RWPE2 (cell line): ENCODE results near the gene CEP128.
A peak's percentile ranks its signal among the peaks of the same experiment; 100 is the strongest.

ENCODE experiments used
- ATAC-seq: fragments of 200-7000 bp; cut with Tn5 transposase; 3 replicates; pipeline ENCODE4 v1.9.1; 2021; ENCODE audit warnings: low read depth
- DNase-seq: peaks from one replicate; pipeline ENCODE4 v3.0.0-alpha.2; 2020; ENCODE audit warnings: low spot score
- H3K27ac ChIP-seq: fragments of 450-650 bp; 2 replicates; pipeline ENCODE4 v1.5.1; 2017; ENCODE audit warnings: mild to moderate bottlenecking; ENCODE audit not compliant: poor library complexity, severe bottlenecking
- H3K27me3 ChIP-seq: fragments of 250-450 bp; sonication (Bioruptor Pico); 2 replicates; pipeline ENCODE4 v1.5.1; 2021; ENCODE audit warnings: mild to moderate bottlenecking, moderate library complexity; ENCODE audit not compliant: insufficient read depth, poor library complexity, severe bottlenecking
- H3K36me3 ChIP-seq: fragments of 250-450 bp; sonication (Bioruptor Pico); 2 replicates; pipeline ENCODE4 v1.5.1; 2020; ENCODE audit warnings: low read depth, mild to moderate bottlenecking, moderate library complexity
- H3K4me1 ChIP-seq: fragments of 250-450 bp; sonication (Bioruptor Pico); 2 replicates; pipeline ENCODE4 v1.5.1; 2021; ENCODE audit warnings: mild to moderate bottlenecking, moderate library complexity; ENCODE audit not compliant: insufficient read depth, poor library complexity, severe bottlenecking
- H3K4me3 ChIP-seq: fragments of 250-450 bp; sonication (Bioruptor Pico); 2 replicates; pipeline ENCODE4 v1.5.1; 2021; ENCODE audit warnings: mild to moderate bottlenecking, moderate library complexity; ENCODE audit not compliant: severe bottlenecking
- H3K9me3 ChIP-seq: fragments of 250-450 bp; sonication (Bioruptor Pico); 2 replicates; pipeline ENCODE4 v1.5.1; 2021; ENCODE audit warnings: mild to moderate bottlenecking, moderate library complexity; ENCODE audit not compliant: severe bottlenecking
- TF ChIP-seq, protein P1 (sequence below): fragments of 450-650 bp; IDR thresholded peaks from one replicate; pipeline ENCODE4 v1.5.1; 2017; ENCODE audit warnings: mild to moderate bottlenecking, moderate library complexity; ENCODE audit not compliant: poor library complexity, severe bottlenecking

The CEP128 gene

DNA sequence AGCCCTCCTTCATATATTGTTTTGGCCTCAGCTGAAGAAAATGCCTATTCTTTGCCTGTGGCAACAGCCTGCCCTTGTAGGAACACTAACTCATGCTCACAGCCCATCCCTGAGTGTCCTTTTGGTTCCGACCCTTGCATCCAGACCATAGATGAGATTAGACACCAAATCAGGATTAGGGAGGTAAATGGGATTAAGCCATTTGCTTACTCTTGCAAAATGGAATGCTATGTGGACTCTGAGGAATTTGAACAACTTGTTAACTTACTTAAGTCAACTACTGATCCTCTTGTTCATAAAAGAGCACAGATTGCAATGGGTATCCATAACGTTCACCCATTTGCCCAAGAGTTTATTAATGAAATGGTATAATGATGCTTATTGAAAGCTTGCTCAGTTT, 41.2 kb upstream of the CEP128 start:
- H3K4me1 ChIP-seq: no peaks in the 10 kb centered on the region
- H3K27me3 ChIP-seq: peaks cover 14% of the 10 kb centered on the region

DNA sequence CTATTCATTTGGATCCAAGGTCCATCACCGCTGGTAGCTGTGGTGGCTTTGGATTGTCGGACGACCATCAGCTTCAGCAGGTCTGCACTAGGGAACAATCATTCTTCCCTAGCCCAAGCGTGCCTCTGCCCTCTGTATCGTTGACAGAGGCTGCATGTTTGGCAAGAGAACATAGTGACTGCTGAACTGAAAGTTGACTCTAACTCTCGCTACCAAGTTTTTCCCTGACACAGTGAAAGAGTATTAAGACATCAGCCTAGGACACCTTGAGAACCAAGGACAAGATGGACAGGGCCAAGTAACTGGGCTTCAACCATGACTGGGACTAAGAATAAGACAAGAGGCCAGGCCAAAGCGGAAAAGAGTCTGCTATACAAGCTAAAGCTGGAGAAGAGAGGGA, 40.1 kb upstream of the CEP128 start:
- H3K27ac ChIP-seq: no peak overlapping the region
- no peak for ATAC-seq
- TF ChIP-seq, protein P1, sequence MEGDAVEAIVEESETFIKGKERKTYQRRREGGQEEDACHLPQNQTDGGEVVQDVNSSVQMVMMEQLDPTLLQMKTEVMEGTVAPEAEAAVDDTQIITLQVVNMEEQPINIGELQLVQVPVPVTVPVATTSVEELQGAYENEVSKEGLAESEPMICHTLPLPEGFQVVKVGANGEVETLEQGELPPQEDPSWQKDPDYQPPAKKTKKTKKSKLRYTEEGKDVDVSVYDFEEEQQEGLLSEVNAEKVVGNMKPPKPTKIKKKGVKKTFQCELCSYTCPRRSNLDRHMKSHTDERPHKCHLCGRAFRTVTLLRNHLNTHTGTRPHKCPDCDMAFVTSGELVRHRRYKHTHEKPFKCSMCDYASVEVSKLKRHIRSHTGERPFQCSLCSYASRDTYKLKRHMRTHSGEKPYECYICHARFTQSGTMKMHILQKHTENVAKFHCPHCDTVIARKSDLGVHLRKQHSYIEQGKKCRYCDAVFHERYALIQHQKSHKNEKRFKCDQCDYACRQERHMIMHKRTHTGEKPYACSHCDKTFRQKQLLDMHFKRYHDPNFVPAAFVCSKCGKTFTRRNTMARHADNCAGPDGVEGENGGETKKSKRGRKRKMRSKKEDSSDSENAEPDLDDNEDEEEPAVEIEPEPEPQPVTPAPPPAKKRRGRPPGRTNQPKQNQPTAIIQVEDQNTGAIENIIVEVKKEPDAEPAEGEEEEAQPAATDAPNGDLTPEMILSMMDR: no peak
- H3K4me3 ChIP-seq: no peak overlapping the region
- DNase-seq: no peak
- H3K36me3 ChIP-seq: no peaks in the 10 kb centered on the region
- no peaks in the 10 kb centered on the region for H3K4me1 ChIP-seq
- H3K9me3 ChIP-seq: no peaks in the 10 kb centered on the region
- H3K27me3 ChIP-seq: peaks cover 14% of the 10 kb centered on the region

More for the DNA sequence above, 41.2 kb upstream of the CEP128 start:
- TF ChIP-seq, protein P1: no peak
- DNase-seq (no peak), ATAC-seq (no peak)
- Histone ChIP-seq H3K36me3 (no peaks in the 10 kb centered on the region), H3K9me3 (no peaks in the 10 kb centered on the region), H3K27ac (no peak overlapping the region), H3K4me3 (no peak overlapping the region)

DNA sequence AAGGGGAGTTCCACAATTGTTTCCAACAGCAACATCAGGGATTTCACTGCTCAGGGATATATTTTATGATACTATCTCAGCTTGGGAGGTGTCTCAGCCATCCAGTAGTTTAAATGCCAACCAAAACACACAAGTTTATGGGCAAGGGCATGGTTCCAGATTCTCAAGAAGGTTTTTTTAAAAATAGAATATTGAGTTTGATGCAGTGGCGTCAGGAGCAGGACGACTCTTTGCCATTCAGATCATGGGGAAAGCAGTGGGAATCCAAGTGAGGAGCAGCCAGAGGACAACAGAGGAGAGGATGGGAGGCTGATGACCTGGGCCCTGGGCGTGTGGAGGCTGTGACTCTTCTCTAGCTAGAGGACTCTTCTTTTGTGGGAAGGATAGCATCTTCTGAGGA, 39.6 kb upstream of the CEP128 start:
- H3K9me3 ChIP-seq: no peaks in the 10 kb centered on the region
- no peak for ATAC-seq
- H3K27ac ChIP-seq: no peak overlapping the region

DNA sequence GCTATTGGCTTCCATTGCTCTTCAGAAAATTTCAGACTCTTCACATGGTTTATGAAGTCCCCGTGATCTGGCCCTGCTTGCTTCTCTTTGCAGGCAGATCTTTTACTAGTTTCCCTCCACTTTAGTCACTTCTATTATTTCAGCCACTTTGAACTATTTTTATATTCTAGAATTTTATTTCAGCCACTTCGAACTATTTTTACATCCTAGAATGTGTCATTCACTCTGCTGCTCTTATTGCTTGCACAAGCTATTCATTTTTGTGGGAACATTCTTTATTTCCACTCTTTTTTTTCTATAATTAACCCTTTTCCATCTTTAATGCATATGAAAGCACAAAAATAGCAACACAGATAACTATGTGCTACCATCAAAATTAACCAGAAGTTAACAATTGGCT, 38.4 kb upstream of the CEP128 start:
- DNase-seq (no peak), ATAC-seq (no peak)
- H3K36me3 ChIP-seq: no peaks in the 10 kb centered on the region
- H3K27ac ChIP-seq: no peak overlapping the region
- H3K4me1 ChIP-seq: no peaks in the 10 kb centered on the region
- H3K27me3 ChIP-seq: peaks cover 17% of the 10 kb centered on the region
- H3K4me3 ChIP-seq: no peak overlapping the region
- no peaks in the 10 kb centered on the region for H3K9me3 ChIP-seq
- TF ChIP-seq, protein P1: no peak

More for the DNA sequence above, 39.6 kb upstream of the CEP128 start:
- TF ChIP-seq, protein P1: no peak
- no peaks in the 10 kb centered on the region for H3K4me1 ChIP-seq
- no peak for DNase-seq
- H3K36me3 ChIP-seq: no peaks in the 10 kb centered on the region
- H3K4me3 ChIP-seq: no peak overlapping the region
- H3K27me3 ChIP-seq: peaks cover 14% of the 10 kb centered on the region

DNA sequence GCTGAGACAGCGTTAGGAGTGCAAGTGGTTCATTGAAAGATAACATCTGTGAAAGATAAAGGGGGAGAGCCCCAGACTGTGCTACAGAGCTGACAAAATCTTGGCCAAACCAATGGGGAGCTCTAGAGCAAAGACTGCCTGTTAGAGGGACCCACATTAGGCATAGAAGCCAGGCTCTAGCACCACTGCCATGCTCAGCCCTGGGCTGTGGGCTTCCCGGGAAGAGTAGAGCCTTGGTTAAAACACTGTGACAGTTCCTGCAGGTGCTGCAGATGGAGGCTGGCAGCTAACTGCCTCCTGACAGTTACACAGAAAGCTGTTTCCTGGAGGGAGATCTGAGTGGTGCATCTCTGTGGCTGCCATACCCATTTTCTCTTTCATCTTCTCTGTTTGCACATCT, 36.9 kb upstream of the CEP128 start:
- Histone ChIP-seq H3K4me3 (no peak overlapping the region), H3K27ac (no peak overlapping the region), H3K4me1 (no peaks in the 10 kb centered on the region), H3K36me3 (no peaks in the 10 kb centered on the region), H3K27me3 (peaks cover 33% of the 10 kb centered on the region), H3K9me3 (no peaks in the 10 kb centered on the region)
- peak; percentile 10; the same call in 1 of the 3 replicates for ATAC-seq
- DNase-seq: no peak
- TF ChIP-seq, protein P1: no peak
